GM19239 (cell line): ENCODE results near the gene DLGAP5.
A peak's percentile ranks its signal among the peaks of the same experiment; 100 is the strongest.

Experiments used
- DNase-seq: peaks from one replicate; pipeline ENCODE4 v3.0.0; 2011; ENCODE audit warnings: low spot score; ENCODE audit not compliant: insufficient read length
- FAIRE-seq: peaks from 2 replicates; lab custom pipeline; 2011; peaks lifted over from hg19 to GRCh38; lab: Jason Lieb, UNC

DLGAP5 gene

GRCh38 chr14:55117803-55118441 lies 73.5 kb downstream of the DLGAP5 start:
- FAIRE-seq (peak; percentile 23), DNase-seq (no peak)

DNA sequence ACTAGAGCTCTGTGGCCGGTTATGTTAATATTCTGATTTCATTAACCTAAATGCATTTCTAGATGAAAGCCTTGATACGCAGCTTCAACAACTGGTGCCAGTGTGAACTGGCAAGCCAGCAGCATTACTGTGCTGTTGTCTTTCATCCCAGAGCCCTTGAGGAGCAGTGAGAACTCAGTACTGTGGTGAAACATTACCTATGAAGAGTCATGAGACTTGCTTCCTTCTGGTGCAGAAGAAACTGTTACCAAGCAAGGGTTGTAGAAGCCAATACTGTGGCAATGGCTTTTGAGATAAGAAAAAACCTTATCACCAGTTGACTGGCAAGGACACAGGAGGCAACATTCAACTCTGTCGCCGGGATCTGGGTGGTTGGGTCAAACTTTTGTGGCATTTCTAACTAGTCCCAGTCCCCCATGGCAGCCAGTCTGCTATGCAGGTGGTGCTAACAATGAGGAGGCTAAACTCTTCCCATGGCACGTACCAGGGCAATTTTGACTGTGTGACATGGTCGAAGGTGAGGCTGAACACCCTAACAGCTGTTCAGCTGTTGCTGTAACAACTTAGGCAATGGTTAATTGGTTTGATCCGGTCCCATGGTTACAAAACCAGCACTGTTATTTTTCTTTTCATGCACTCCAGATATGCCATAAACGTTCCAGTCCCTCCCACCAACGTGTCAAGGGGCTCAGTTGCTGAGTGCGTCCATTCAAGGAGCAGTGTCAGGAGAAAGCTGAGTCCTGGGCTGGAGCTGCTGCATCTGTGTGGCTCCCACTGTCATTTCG lies 74.9 kb downstream of the DLGAP5 start:
- no peak for FAIRE-seq
- no peak for DNase-seq

DNA sequence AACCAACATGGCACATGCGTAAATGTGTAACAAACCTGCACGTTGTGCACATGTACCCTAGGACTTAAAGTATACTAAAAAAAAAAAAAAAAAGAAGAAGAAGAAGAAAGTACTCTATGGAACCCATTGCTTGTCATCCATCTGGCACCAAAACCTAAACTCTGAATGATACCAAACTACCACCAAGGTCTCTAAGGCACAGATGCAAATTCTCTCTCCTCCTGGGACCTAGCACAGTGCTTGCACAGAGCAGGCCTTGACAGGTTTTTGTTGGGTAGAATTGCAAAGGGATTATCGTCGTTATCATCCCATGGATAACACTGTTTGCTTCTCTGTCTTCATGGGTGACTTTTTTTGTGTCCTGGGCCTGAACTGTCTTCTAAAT lies 75.5 kb downstream of the DLGAP5 start:
- no peak for DNase-seq
- FAIRE-seq: no peak

DNA sequence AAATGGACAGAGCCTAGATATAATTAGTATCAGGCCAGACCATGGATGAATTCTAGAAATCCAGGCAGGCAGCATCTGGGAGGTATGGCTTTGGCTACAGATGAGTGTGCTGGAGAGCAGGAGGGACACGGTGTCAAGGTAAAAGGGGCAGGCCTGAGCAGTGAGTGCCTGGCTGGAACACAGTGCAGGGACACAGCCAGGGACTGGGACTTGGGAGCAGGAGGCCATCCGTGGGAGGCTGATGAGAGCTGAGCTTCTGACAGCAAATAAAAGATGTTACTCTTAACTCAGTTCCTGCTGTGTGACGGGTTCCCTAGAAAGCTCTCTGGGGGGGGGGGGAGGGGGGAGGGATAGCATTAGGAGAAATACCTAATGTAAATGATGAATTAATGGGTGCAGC lies 75.9 kb downstream of the DLGAP5 start:
- DNase-seq (no peak), FAIRE-seq (no peak)

DNA sequence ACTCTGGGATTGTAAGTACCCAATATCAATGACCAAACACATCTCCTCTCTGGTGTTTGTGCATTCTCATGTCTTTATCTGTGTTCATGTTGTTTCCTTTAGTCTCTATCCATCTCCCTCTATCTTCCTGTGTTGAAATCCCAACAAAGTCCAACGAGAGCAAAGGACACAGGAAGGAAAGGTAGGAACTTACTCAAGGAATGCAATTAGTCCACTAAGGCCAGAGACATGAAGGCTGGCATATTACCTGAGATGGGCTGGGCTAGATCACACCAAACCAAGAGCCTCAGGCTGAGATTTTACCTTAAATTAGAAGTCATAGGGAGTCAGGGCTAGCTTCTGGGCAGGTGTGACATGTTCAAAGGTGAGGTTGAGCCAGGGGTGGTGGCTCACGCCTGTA lies 76.7 kb downstream of the DLGAP5 start:
- DNase-seq: no peak
- no peak for FAIRE-seq

DNA sequence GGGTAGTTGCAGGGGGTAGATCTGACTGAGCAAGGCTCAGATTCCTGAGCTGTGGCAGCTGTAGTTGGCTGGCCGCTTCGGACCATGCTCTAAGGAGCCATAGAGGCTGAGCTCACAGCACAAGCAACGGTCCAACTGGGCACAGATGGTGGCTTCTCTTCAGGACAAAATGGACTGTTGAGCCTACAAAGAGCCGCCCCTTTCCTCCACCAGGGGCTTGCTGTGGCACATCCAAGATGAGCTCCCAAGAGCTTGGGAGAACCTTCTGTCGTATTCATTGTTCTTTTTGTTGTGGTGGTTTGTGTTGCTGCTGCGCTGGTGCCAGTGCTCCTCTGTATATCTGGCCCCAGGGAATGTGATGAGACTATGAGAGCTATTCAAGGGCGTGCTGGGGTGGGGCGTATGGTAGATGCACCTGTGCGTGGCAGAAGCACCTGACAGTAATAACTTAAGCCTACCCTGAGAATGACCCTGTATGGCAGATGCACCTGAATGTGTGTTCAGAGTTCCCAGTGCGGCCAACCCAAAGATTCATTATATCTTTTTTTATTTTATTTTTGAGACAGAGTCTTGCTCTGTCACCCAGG lies 80.2 kb downstream of the DLGAP5 start:
- no peak for DNase-seq
- FAIRE-seq: no peak

DNA sequence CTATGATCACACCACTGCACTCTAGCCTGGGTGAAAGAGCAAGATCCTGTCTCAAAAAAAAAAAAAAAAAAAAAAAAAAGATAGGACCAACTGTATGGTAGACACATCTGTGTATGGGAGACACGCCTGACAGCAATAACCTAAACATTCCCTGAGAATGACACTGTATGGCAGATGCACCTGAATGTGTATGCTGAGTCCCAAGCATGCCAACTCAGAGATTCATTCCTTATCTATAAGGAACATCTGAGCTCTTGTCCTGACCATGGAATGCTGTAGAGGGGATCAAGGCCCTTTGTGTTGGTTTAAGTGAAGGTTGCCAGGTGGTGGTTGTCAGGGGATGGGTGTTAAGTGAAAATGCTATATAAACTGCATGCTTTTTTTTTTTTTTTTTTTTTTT lies 81.5 kb downstream of the DLGAP5 start:
- DNase-seq: no peak
- no peak for FAIRE-seq

- FAIRE-seq: no peak
- no peak for DNase-seq
These were observed 83.4 kb downstream of the DLGAP5 start for GRCh38 chr14:55107766-55108554.

DNA sequence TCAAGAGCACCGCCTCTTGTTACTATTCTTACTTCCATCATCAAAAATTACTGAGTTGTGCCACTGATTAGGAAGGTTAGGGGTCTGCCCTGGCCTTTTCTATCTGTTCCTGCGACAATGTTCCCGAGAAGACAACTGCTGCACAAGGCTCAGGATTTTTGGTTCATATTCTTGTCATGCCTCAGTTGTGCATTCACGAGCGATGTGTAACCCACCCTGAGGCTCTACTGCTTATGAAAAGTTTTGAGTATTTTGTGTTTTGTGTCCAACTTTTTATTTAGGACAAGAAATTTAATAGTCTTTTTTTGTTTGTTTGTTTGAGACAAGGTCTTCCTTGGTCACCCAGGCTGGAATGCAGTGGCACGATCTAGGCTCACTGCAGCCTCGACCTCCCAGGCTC lies 85.4 kb downstream of the DLGAP5 start:
- FAIRE-seq (no peak), DNase-seq (no peak)

- DNase-seq: no peak
- peak; percentile 64 for FAIRE-seq
These were observed 87.1 kb downstream of the DLGAP5 start for GRCh38 chr14:55103971-55104954.

DNA sequence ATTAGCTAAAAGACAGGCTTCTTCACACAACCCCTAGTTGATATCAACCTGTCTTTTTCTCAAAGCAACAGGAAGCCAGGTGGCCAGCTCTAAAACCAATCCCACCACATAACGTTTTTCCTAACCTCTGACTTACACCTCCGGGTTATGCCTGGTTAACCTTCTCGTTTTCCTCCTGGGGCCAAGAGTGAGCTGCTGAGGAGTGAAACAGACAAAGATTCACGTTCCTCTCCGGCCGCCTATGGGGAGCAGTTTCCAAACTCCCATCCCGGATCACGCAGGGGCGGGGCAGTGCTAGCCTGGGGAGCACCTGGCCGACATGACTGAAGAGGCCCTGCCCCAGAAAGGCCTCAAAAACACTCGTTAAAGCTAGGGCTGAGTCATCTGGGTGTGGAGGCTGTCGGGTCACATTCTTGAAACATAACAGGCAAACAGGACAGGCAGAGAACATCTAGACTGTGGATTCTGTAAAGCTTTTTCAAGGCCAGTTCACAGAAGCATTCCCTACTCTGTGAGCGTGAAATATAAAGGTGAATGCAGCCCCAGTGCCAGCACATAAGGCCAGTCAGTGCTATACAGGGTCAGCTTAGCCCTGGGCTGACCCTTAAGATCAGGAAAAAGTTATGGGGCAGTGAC lies 88.3 kb downstream of the DLGAP5 start:
- FAIRE-seq: peak; percentile 91
- DNase-seq: no peak

- FAIRE-seq: peak; percentile 96
- DNase-seq: peak; percentile 46
These were observed 89.2 kb downstream of the DLGAP5 start for GRCh38 chr14:55102141-55102621.

GRCh38 chr14:55101698-55102097 lies 89.7 kb downstream of the DLGAP5 start:
- FAIRE-seq: no peak
- DNase-seq: no peak

DNA sequence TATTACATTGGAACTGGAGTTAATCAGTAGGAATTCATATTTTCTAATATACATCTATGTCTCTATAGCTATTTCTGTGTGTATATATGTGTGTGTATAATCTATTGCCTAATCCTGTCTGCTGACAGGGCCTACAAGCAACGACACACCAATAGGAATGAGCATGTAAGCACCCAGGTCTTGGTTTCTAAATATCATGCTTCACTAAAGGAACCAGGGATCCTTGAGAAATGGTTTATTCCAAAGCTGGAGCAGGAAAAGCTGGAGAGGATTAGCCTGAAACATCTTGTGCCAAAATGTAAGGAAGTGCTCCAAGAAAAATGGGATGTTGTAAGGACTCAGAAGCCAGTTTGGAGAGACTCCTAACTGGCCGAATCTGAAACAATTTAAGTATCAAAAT lies 91.6 kb downstream of the DLGAP5 start:
- peak; percentile 54 for FAIRE-seq
- no peak for DNase-seq

- FAIRE-seq (no peak), DNase-seq (no peak)
These were observed 92.9 kb downstream of the DLGAP5 start for GRCh38 chr14:55098561-55098898.
